Measurements from ENCODE around the gene AP2S1.
"Not testable (repeated sequence)": the region's sequence is repeated elsewhere in the genome, so short reads cannot be mapped to it uniquely, and the experiment has no call there.

AP2S1 gene

GRCh38 chr19:46841458-46842083, 9.1 kb downstream of the AP2S1 start:
- no peak for DNase-seq (ENCODE audit: low read depth in 2 of 2)

- peak in 1 of 2 donors; percentile 38 for DNase-seq (ENCODE audit: low read depth in 2 of 2)
Measured at GRCh38 chr19:46840498-46840942, 10.1 kb downstream of the AP2S1 start.

GRCh38 chr19:46839752-46840497, 10.7 kb downstream of the AP2S1 start:
- no peak for DNase-seq (ENCODE audit: low read depth in 2 of 2)

- DNase-seq (ENCODE audit: low read depth in 2 of 2): no peak
Measured at GRCh38 chr19:46838160-46838559, 12.5 kb downstream of the AP2S1 start.

GRCh38 chr19:46834984-46835383, 15.7 kb downstream of the AP2S1 start:
- DNase-seq (ENCODE audit: low read depth in 2 of 2): no peak

- no peak for DNase-seq (ENCODE audit: low read depth in 2 of 2)
Measured at GRCh38 chr19:46834121-46834520, 16.5 kb downstream of the AP2S1 start.

- no peak for DNase-seq (ENCODE audit: low read depth in 2 of 2)
Measured at GRCh38 chr19:46830864-46831263, 19.8 kb downstream of the AP2S1 start.

GRCh38 chr19:46828484-46828883, 22.2 kb downstream of the AP2S1 start:
- peak; percentile 54 for DNase-seq (ENCODE audit: low read depth in 2 of 2)

- no peak for DNase-seq (ENCODE audit: low read depth in 2 of 2)
Measured at GRCh38 chr19:46825731-46826055, 25.0 kb downstream of the AP2S1 start.

- no peak for DNase-seq (ENCODE audit: low read depth in 2 of 2)
Measured at GRCh38 chr19:46824890-46825730, 25.5 kb downstream of the AP2S1 start.

- no peak for DNase-seq (ENCODE audit: low read depth in 2 of 2)
Measured at GRCh38 chr19:46823049-46823448, 27.6 kb downstream of the AP2S1 start.

GRCh38 chr19:46822410-46822787, 28.2 kb downstream of the AP2S1 start:
- DNase-seq (ENCODE audit: low read depth in 2 of 2): not testable (repeated sequence)

- peak; percentile 26 to 41 for DNase-seq (ENCODE audit: low read depth in 2 of 2)
Measured at GRCh38 chr19:46821512-46822409, 28.9 kb downstream of the AP2S1 start.

- DNase-seq (ENCODE audit: low read depth in 2 of 2): no peak
Measured at GRCh38 chr19:46818812-46819211, 31.8 kb downstream of the AP2S1 start.

- DNase-seq (ENCODE audit: low read depth in 2 of 2): no peak
Measured at GRCh38 chr19:46815833-46816627, 34.6 kb downstream of the AP2S1 start.

GRCh38 chr19:46813839-46814358, 36.7 kb downstream of the AP2S1 start:
- DNase-seq (ENCODE audit: low read depth in 2 of 2): no peak

GRCh38 chr19:46812977-46813838, 37.4 kb downstream of the AP2S1 start:
- no peak for DNase-seq (ENCODE audit: low read depth in 2 of 2)

- DNase-seq (ENCODE audit: low read depth in 2 of 2): no peak
Measured at GRCh38 chr19:46809534-46810272, 40.9 kb downstream of the AP2S1 start.

GRCh38 chr19:46806656-46807055, 44.0 kb downstream of the AP2S1 start:
- DNase-seq (ENCODE audit: low read depth in 2 of 2): no peak

Measured in stimulated activated CD4-positive, alpha-beta T cell treated with anti-CD3 and anti-CD28 coated beads, Interleukin-4, amount 100 ng/mL, for 48 hours (primary cell).